ENCODE results near the gene CPA2.

The CPA2 gene

DNA sequence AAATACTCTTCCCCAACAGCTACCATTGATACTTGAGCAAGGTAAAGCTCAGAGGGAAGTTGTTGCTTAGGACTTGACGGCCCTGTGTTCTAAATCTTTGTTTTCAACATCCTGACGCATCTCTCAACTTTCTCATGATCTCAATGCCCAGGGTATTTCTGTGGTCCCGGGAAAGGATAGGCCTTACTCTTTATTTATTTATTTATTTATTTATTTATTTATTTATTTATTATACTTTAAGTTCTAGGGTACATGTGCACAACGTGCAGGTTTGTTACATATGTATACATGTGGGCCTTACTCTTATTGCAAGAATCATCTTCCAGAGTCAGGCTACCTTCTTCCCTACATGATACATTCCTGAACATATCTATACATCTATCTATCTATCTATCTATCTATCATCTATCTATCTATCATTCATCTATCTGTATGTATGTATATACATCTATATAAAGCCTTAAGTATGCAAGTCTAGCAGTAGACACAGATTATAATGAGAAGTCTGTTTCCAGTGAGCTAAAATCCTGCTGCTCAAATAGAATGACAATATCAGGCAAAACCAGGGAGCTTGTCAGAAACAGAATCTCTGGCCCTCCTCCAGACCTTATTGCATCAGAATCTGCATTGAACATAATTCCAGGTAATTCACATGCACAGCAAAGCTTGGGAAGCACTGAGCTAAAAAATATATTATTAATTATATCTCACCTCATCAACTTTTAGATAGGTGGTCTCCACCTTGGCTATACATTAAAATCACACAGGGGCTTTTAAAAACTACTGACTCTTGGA lies 65.8 kb downstream of the CPA2 start:
- DNase-seq, result no peak
- TF ChIP-seq POLR2A (IDR thresholded peaks at IDR 0.05; ENCODE audit: low read length), result no peak
- TF ChIP-seq GATA1 (IDR thresholded peaks at IDR 0.05; ENCODE audit: low read depth, low read length), result no peak

- DNase-seq, result no peak
- no peak for TF ChIP-seq POLR2A (IDR thresholded peaks at IDR 0.05; ENCODE audit: low read length)
- no peak for TF ChIP-seq GATA1 (IDR thresholded peaks at IDR 0.05; ENCODE audit: low read depth, low read length)
Observed at GRCh38 chr7:130333832-130334231, 67.2 kb downstream of the CPA2 start.

GRCh38 chr7:130334274-130334673 lies 67.6 kb downstream of the CPA2 start:
- TF ChIP-seq POLR2A (IDR thresholded peaks at IDR 0.05; ENCODE audit: low read length) (no peak), GATA1 (IDR thresholded peaks at IDR 0.05; ENCODE audit: low read depth, low read length) (no peak)
- no peak for DNase-seq

- DNase-seq, result no peak
- TF ChIP-seq POLR2A (IDR thresholded peaks at IDR 0.05; ENCODE audit: low read length), result no peak
- TF ChIP-seq GATA1 (IDR thresholded peaks at IDR 0.05; ENCODE audit: low read depth, low read length), result no peak
Observed at GRCh38 chr7:130337410-130337971, 70.8 kb downstream of the CPA2 start.

DNA sequence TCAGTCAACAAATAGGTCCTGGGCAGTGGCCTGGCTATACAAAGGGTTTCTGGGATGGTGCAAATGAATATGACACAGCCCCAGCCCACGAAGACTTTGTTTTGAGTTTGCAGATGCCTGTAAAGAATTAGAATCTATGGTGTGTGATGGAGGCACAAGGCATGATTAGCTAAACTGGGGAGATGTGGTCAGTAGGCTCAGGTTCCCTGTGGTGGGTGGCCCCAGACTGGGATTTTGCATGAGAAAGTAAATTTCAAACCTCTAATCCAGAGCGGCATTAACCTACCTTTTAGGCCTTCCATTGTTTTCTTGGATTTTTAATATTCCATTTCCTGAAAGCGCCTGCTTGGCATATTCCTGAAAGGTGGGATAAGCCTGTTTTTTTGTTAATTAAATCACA lies 71.6 kb downstream of the CPA2 start:
- no peak for DNase-seq
- TF ChIP-seq GATA1 (IDR thresholded peaks at IDR 0.05; ENCODE audit: low read depth, low read length), result no peak
- no peak for TF ChIP-seq POLR2A (IDR thresholded peaks at IDR 0.05; ENCODE audit: low read length)
